Measurements from ENCODE around the gene SLC13A4.
A peak's percentile ranks its signal among the peaks of the same experiment; 100 is the strongest.
"Not testable (repeated sequence)": the region's sequence is repeated elsewhere in the genome, so short reads cannot be mapped to it uniquely, and the experiment has no call there.

SLC13A4 gene

DNA sequence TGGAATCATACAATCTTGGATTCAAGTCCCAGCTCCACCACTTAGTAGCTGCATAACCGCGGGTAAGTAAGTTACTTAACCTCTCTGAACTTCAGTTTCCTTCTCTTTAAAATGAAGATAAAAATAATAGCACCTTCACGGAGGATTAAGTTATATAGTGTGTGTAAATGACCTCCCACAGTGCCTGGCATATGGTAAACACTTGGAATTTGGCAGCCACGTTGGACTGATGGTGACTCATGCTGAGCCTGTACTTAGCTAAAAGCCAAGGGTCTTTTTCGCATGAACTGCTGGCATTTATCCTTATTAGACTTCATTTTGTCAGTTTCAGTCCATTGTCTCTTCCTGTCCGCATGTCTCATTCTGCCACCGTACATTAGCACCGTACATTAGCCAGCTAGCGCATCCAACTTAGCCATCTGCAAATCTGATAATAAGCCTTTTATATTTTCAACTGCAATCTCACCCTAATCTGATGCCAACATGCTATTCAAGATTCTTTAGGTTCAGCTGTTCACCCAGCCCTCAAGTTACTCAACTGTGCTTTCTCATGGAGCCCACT is 11.2 kb downstream of the SLC13A4 start:
- peak; percentile 27 for DNase-seq

DNA sequence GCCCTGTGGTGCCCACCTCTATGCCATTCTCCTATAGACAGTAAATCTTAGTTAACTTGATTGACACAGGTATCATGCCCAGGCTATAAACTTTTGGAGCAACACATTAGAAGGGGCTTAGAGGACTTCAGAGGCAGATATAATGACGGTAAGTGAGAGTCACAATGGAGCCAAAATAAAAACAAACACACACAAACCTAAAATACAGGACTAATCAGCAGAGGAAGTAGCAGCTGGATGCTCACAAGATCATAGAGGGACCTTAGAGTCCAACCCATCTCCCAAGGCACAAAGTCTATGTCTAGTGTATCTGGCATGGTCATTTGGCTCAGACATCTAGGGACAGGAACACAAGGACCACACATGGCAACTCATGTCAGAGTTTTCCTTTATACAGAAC is 12.3 kb downstream of the SLC13A4 start:
- no peak for DNase-seq

GRCh38 chr7:135715055-135715522 is 12.9 kb downstream of the SLC13A4 start:
- no peak for DNase-seq

GRCh38 chr7:135714534-135715009 is 13.4 kb downstream of the SLC13A4 start:
- DNase-seq, result no peak

GRCh38 chr7:135713836-135714470 is 14.0 kb downstream of the SLC13A4 start:
- DNase-seq, result no peak

DNA sequence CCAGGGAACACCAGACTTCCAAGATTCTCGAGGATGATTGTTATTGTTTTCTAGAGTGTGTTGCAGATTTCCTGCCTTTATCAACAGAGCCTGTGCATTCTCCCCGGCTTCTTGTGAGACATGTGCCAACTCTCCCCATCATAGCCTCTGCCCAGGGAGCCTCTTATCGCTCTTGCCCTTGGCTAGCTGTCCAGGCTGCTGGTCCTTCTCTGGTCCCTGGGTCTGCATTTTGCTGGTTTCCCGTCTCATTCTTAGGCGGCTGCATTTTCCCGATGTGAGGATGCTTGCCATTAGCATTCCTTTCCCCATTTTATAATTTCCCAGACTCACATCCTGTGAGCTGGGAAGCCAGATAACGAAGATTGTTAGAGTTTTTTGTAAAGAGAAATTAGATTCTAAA is 15.2 kb downstream of the SLC13A4 start:
- no peak for DNase-seq

DNA sequence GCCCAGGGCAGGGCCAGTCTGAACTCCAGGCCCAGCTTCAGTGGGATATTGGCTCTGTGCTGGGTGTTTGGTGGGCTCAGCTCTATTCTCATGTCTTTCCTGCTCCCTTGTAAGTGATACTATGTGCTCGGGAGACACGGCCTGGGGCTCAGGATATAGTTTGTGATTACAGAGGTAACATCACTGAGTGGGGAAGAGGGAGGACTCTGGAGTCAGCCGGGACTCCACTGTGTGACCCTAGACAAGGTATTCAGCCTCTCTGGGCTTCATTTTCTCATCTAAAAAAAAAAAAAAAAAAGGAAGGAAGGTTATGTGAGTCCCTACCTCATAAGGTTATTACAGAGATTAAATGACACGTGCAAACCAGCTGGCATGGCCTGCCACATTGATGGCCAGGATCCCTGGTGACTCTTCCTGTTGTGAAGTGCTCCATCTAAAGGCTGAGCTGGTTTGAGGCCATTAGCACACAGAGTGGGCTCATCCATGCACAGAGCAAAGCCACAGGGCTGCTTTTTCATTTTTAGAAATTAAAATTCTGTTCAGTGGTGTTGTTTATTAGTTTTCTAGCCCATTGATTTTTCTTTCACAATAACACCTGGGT is 15.7 kb downstream of the SLC13A4 start:
- no peak for DNase-seq

- DNase-seq, result no peak
These were observed 16.9 kb downstream of the SLC13A4 start for GRCh38 chr7:135711139-135711469.

- no peak for DNase-seq
These were observed 17.4 kb downstream of the SLC13A4 start for GRCh38 chr7:135710417-135711138.

DNA sequence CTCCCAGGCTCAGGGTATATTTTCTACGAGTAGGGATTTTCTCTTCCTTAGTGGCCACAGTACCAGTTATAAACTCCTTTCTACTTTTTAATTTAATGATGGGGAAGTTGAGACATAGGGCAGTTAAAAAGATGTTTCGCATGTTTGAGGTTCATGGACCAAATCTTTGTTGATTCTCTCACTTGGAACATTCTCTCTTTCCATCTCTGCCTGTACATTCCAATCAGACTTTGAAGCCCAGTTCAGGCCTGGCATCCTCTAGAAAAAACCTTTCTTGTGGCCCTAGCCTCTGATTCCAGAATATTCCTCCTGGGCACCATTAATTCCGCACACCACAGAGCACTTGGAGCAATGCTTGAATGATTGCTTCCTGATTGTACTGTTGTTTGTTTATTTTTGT is 18.5 kb downstream of the SLC13A4 start:
- no peak for DNase-seq

- DNase-seq, result no peak
These were observed 19.9 kb downstream of the SLC13A4 start for GRCh38 chr7:135708041-135708440.

- no peak for DNase-seq
These were observed 20.4 kb downstream of the SLC13A4 start for GRCh38 chr7:135707570-135707966.

DNA sequence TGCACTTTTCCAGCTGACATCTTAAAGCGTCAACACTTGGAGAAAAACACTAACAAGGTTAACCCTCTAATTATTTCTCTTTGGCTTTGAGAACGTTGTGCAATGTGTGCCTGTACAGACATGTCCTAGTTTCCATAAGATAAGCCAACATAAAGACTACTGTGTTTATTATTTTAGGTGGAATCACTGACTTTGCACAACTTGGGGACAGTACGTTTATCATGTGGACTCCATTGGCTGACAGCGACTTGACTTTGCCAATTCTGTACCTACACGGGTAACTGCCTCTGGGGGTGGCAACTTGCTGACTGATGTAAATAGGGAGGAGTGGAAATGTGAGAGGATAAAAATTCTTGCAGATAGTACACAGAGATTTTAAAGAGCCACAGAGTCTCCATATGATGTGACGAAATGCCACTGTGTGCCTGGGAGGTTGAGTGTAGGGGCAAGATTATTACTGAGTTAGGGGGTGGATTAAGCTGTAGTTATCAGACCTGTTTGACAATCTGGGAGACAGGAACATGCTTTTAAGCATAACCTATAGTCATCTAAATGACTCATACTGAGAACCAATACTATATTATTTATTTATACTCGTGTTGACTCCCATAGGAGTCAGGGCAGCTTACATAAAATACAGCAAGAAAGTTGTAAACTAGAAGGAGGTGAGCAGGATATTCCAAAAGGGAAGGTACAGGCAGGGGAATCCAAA is 21.0 kb downstream of the SLC13A4 start:
- no peak for DNase-seq

DNA sequence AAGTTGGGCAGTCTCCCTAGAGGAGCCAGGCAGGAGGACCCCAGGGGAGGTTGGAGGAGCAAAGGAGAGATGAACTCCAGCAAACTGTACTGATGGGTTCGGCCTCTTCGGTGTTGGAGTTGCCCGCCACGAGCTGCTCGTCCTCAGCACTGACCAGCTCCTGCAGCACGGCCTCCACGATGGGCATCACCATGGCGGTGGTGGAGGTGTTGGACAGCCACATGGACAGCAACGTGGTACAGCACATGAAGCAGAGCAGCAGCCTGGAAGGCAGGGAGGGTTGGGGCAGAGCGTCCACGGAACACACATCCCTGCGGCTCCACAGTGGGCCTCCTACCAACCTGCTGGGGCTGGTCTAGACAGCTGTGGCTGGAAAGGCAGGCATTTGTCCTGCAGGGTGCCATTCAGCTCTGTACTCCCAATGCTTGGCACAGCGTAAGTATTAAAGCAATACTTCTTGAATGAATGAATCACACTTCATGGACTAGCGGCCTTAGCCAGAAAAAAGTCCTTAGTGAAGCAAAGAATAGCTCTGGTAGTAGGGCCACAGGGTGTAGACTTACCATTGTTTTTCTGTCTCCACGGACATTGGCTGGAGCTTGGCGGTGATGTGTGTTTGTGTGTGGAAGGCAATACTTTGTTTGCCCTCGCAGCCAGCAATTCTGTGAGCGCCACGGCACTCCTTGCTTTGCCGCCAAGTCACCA is 21.8 kb downstream of the SLC13A4 start:
- DNase-seq, result no peak

DNA sequence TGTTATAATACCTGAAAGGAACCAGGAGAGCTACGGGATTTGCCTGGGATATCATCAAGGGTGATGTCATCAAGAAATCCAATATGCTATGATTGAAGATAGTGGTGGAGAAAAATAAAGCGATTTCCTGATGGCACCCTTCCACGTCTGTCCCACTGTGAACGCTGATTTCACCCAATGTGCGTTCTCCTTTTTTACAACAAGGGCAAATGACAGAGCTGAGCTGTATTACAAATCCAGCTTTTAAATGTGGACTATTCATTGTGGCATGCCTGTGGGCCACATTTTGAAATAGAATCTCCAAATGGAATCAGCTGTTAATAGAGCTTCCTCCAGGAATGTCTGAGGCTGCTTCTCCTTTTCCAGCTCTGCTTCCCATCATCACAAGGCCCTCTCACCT is 23.3 kb downstream of the SLC13A4 start:
- DNase-seq, result no peak

DNA sequence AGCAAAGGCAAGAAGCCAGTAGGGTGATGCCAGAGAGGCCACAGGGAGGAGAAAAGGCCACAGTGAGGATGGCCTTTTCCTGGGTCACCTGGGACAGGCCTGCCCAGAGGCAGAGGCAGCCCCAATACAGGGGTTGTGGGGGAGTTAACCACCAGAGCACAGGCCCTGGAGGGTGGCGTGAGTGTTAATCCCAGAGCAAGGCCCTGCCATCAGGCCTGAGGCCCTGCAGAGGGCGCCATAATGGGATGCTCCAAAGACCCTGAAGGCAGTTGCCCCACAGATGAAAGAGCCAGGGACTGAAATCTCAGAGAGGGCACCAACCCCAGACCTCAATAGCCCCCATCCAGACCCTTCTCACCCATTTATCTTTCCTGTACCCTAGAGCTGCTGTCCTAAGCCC is 23.9 kb downstream of the SLC13A4 start:
- DNase-seq, result no peak

GRCh38 chr7:135697276-135698049 is 30.5 kb downstream of the SLC13A4 start:
- no peak for DNase-seq

DNA sequence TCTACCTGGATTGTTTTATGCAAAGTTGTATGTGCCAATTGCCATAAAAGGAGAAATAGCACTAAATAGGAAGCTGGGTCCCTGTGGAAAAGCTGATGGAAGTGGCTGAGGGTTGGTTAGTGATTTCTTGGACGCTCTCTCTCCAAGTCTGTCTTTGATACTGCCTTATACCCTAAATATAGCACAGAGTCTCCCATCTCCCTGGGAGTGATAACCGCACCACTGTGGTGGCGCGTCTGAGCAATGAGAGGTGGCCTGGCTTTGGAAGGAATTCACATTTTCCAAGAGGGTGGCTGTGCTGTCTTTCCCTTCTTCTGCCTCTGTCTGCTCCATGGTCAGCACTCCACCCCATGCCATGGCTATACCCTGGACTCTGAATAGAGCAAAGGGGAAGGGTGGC is 34.4 kb downstream of the SLC13A4 start:
- DNase-seq, result no peak

DNA sequence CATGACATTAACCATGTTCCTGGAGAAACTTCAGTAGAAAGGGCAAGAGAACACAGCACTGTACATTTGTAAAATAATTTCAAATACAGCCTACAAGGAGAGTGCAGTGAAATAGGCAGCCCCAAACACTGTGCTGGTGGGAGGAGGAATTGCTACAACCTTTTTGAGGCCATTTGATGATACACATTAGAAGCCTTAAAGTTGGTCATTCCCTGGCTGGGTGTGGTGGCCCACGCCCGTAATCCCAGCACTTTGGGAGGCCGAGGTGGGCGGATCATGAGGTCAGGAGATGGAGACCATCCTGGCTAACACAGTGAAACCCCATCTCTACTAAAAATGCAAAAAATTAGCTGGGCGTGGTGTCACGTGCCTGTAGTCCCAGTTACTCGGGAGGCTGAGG is 35.4 kb downstream of the SLC13A4 start:
- DNase-seq, result not testable (repeated sequence)

DNA sequence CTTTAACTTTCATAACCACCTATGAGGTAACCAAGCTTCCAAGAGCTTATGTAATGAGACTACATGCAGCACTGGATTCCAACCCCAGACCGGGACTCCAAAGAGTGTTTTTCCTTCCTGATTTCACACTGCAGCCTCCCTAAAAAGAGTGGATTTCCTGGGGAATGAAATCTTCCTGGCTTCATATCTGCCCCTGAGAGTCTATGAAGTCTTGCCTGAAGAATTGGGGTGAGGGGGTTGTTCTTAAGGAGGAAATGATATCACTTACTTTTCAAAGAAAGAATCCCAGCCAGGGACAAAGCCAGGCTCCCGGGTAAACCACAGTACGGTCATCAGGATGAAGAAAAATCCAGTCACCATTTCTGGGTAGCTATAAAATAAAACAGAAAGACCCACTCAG is 35.9 kb downstream of the SLC13A4 start:
- DNase-seq, result no peak

DNA sequence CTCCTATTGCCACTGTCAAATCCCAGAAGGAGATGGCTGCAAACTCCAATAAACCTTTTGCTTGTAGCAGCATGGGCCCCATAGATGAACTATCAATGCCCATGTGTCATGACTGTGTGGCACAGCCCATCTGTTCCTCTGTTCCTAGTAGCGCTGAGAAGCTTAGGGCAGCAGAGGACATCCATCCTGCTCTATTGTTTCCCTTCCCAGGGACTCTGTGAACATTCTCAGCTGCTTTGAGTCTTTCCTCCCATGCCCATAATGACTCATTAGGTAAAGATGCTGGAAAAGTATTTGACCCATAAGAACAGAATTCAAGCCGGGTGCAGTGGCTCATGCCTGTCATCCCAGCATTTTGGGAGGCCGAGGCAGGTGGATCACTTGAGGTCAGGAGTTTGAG is 37.4 kb downstream of the SLC13A4 start:
- no peak for DNase-seq

DNA sequence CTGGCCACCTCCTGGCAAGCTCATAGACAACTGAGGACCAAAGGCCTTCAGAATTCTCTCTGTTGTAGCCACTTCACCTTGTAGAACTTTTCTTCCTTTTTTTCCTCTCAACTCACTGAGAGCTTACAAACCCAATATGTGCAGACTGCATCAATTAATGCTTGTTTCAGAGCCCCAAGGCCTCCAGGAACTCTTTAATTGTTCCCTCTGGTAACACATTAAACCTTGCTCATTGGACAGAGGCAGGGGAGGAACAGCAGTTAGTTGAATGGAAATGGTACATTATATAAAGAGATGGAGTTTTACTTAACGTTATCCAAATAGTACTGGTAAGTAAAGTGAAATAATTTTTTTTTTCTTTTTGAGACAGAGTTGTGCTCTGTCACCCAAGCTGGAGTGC is 40.5 kb downstream of the SLC13A4 start:
- no peak for DNase-seq
